OCI-LY1 (cell line): Measurements from ENCODE around the gene ZNF558.

Experiments used
- H2AFZ ChIP-seq: fragments of 200-600 bp; sonication (generic), shearing (Covaris generic); 2 replicates; pipeline ENCODE4 v1.6.0; 2014; ENCODE audit warnings: antibody characterized with exemption, mild to moderate bottlenecking, low read length
- H3F3A ChIP-seq: fragments of 200-600 bp; sonication (generic), shearing (Covaris generic); 2 replicates; pipeline ENCODE4 v1.6.0; 2014; ENCODE audit warnings: mild to moderate bottlenecking, antibody characterized with exemption, low read length, moderate library complexity; ENCODE audit not compliant: insufficient read depth
- H3K27ac ChIP-seq: fragments of 200-600 bp; sonication (generic); 2 replicates; pipeline ENCODE4 v1.5.1; 2014; ENCODE audit warnings: low read length, mixed run types, mild to moderate bottlenecking, low read depth; ENCODE audit not compliant: poor library complexity, severe bottlenecking
- H3K27me3 ChIP-seq: fragments of 200-600 bp; sonication (generic); 2 replicates; pipeline ENCODE4 v1.6.0; 2014; ENCODE audit warnings: antibody characterized with exemption, mild to moderate bottlenecking, low read length, moderate library complexity; ENCODE audit not compliant: insufficient read depth
- H3K36me3 ChIP-seq: fragments of 200-600 bp; sonication (generic); 2 replicates; pipeline ENCODE4 v1.6.1; 2014; ENCODE audit warnings: mild to moderate bottlenecking, antibody characterized with exemption, low read length, moderate library complexity, mixed read lengths; ENCODE audit not compliant: insufficient read depth
- H3K4me1 ChIP-seq: fragments of 200-600 bp; sonication (generic); 2 replicates; pipeline ENCODE4 v1.5.1; 2014; ENCODE audit warnings: mild to moderate bottlenecking, low read length, moderate library complexity; ENCODE audit not compliant: insufficient read depth, severe bottlenecking
- H3K4me2 ChIP-seq: fragments of 200-600 bp; sonication (generic), shearing (Covaris generic); 2 replicates; pipeline ENCODE4 v1.6.1; 2014; ENCODE audit warnings: low read length
- H3K4me3 ChIP-seq: fragments of 200-600 bp; sonication (generic); 2 replicates; pipeline ENCODE4 v1.5.1; 2014; ENCODE audit warnings: low read length, low read depth, mild to moderate bottlenecking, mixed read lengths; ENCODE audit not compliant: poor library complexity, severe bottlenecking
- H3K79me2 ChIP-seq: fragments of 200-600 bp; shearing (Covaris generic); 2 replicates; pipeline ENCODE4 v1.6.1; 2016; ENCODE audit warnings: mixed run types, low read length, mixed read lengths; ENCODE audit not compliant: insufficient read depth
- H3K9ac ChIP-seq: fragments of 200-600 bp; sonication (generic), shearing (Covaris generic); 2 replicates; pipeline ENCODE4 v1.6.1; 2014; ENCODE audit warnings: mild to moderate bottlenecking, low read length, mixed read lengths
- H3K9me2 ChIP-seq: fragments of 200-600 bp; sonication (generic), shearing (Covaris generic); 2 replicates; pipeline ENCODE4 v1.6.1; 2014; ENCODE audit warnings: low read depth, mild to moderate bottlenecking, low read length, mixed read lengths
- H3K9me3 ChIP-seq: fragments of 200-600 bp; shearing (Covaris generic); 2 replicates; pipeline ENCODE4 v1.6.1; 2014; ENCODE audit warnings: low read length, mixed read lengths
- H4K20me1 ChIP-seq: fragments of 200-600 bp; sonication (generic), shearing (Covaris generic); 2 replicates; pipeline ENCODE4 v1.6.0; 2016; ENCODE audit warnings: mild to moderate bottlenecking, low read length; ENCODE audit not compliant: insufficient read depth
- EZH2 ChIP-seq: fragments of 200-600 bp; sonication (generic), shearing (Covaris generic); IDR thresholded peaks from 2 replicates; pipeline ENCODE4 v1.8.0; 2017; ENCODE audit warnings: borderline replicate concordance, mixed run types, mild to moderate bottlenecking, antibody characterized with exemption, low read length, moderate library complexity, mixed read lengths
- TF ChIP-seq, protein P1 (sequence below): fragments of 200-600 bp; sonication (generic), shearing (Covaris generic); IDR thresholded peaks from 2 replicates; pipeline ENCODE4 v1.5.1; 2017; ENCODE audit warnings: mild to moderate bottlenecking, antibody characterized with exemption, low read length, moderate library complexity, mixed read lengths

Gene ZNF558

DNA sequence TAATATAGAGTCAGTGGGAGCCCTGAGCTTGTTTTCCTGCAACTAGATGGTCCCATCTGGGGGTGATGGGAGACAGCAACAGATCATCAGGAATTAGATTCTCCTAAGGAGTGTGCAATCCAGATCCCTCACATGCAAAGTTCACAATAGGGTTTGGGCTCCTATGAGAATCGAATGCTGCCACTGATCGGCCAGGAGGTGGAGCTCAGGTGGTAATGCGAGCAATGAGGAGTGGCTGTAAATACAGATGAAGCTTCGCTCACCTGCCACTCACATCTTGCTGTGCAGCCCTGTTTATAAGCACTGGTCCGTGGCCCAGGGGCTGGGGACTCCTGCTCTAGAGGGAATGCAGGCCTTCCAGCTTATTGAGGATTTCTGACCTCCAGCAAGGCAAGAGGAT is 5.7 kb downstream of the ZNF558 start:
- H3K9ac ChIP-seq, result no peak overlapping the region
- H3K4me1 ChIP-seq, result peaks cover 5% of the 10 kb centered on the region
- peaks cover 10% of the 10 kb centered on the region; the same call in 1 of the 2 replicates for H3K36me3 ChIP-seq
- no peak overlapping the region for H3K4me3 ChIP-seq
- H3F3A ChIP-seq, result no peaks in the 10 kb centered on the region
- H3K9me2 ChIP-seq, result no peaks in the 10 kb centered on the region
- no peaks in the 10 kb centered on the region for H3K79me2 ChIP-seq
- no peaks in the 10 kb centered on the region for H3K27me3 ChIP-seq
- no peak for TF ChIP-seq EZH2
- TF ChIP-seq, protein P1, sequence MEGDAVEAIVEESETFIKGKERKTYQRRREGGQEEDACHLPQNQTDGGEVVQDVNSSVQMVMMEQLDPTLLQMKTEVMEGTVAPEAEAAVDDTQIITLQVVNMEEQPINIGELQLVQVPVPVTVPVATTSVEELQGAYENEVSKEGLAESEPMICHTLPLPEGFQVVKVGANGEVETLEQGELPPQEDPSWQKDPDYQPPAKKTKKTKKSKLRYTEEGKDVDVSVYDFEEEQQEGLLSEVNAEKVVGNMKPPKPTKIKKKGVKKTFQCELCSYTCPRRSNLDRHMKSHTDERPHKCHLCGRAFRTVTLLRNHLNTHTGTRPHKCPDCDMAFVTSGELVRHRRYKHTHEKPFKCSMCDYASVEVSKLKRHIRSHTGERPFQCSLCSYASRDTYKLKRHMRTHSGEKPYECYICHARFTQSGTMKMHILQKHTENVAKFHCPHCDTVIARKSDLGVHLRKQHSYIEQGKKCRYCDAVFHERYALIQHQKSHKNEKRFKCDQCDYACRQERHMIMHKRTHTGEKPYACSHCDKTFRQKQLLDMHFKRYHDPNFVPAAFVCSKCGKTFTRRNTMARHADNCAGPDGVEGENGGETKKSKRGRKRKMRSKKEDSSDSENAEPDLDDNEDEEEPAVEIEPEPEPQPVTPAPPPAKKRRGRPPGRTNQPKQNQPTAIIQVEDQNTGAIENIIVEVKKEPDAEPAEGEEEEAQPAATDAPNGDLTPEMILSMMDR, result peak; percentile 33; the same call in 1 of the 2 replicates
- H2AFZ ChIP-seq, result no peak overlapping the region
- H3K4me2 ChIP-seq, result no peak overlapping the region
- H3K27ac ChIP-seq, result no peak overlapping the region
- no peaks in the 10 kb centered on the region for H3K9me3 ChIP-seq
- no peaks in the 10 kb centered on the region for H4K20me1 ChIP-seq

DNA sequence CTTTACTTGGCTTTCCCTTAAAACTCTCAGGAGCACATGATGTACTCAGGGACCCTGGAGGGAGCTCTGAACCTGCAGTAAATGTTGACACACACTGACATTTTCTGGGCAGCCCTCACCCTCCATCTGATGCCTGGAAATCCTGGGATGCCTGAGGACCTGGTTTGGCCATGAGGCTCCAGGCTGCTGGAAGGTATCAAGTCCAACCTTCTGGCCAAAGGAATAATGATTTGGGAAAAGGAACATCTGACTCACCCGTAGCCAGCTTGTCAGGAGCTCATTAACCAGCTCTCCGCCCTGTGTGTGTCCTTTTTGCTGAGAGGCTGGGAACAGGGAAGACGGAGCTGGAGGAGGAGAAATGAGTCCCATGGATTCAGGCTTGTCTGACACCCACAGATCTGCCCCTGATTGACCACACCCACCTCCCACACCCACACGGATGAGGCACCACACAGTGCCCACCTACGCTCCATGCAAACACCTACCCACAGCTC is 10.3 kb downstream of the ZNF558 start:
- TF ChIP-seq EZH2, result no peak
- TF ChIP-seq, protein P1, result no peak
- H3K4me1 ChIP-seq, result no peaks in the 10 kb centered on the region
- H3K4me2 ChIP-seq, result no peak overlapping the region
- no peaks in the 10 kb centered on the region for H4K20me1 ChIP-seq
- no peak overlapping the region for H3K4me3 ChIP-seq
- H3F3A ChIP-seq, result no peaks in the 10 kb centered on the region
- H3K9me2 ChIP-seq, result no peaks in the 10 kb centered on the region
- H3K9me3 ChIP-seq, result no peaks in the 10 kb centered on the region
- no peak overlapping the region for H2AFZ ChIP-seq
- peaks cover 44% of the 10 kb centered on the region for H3K36me3 ChIP-seq
- no peaks in the 10 kb centered on the region for H3K27me3 ChIP-seq
- H3K9ac ChIP-seq, result no peak overlapping the region
- no peaks in the 10 kb centered on the region for H3K79me2 ChIP-seq
- H3K27ac ChIP-seq, result no peak overlapping the region

- Histone ChIP-seq H3K79me2 (no peaks in the 10 kb centered on the region), H3K4me1 (no peaks in the 10 kb centered on the region), H3K27ac (no peak overlapping the region), H3K27me3 (no peaks in the 10 kb centered on the region), H3K9ac (no peak overlapping the region), H3K36me3 (peaks cover 57% of the 10 kb centered on the region), H3K9me2 (no peaks in the 10 kb centered on the region), H3K4me2 (no peak overlapping the region), H3F3A (no peaks in the 10 kb centered on the region), H4K20me1 (no peaks in the 10 kb centered on the region), H3K9me3 (no peaks in the 10 kb centered on the region), H3K4me3 (no peak overlapping the region), H2AFZ (no peak overlapping the region)
- TF ChIP-seq EZH2, result no peak
- TF ChIP-seq, protein P1, result no peak
Measured at GRCh38 chr19:8820234-8820633, 11.9 kb downstream of the ZNF558 start.
